Heart left ventricle (tissue), 13 donors: ENCODE measurements around the gene CUEDC2.

Experiments used
- POLR2A ChIP-seq, 2 donors: fragments of 450-650 bp; IDR thresholded peaks; one replicate each; pipeline ENCODE4 v1.6.1; 2017; ENCODE audit warnings: antibody characterized with exemption in 2 of 2, mild to moderate bottlenecking in 2 of 2, moderate library complexity in 2 of 2
- TF ChIP-seq, protein P1 (sequence below), 12 donors: fragments of 200-600 bp; sonication (generic) in 4 of 12; IDR thresholded peaks; one replicate each; pipeline versions ENCODE4 v1.5.0 to v1.8.0; 2018 to 2022; ENCODE audit warnings: antibody characterized with exemption in 12 of 12, mild to moderate bottlenecking in 5 of 12
- donor health status: ischemic (EF 13 %, LVEDD 7.1; RV severe dilation, severe dysfunction).
- donor health status: DM: no; HTN: yes; CAD: no.
- donor health status: DM: no; HTN: no; CAD: no.
- donor health status: ischemic (EF 25% LVEDD 6.9; RV normal size, moderate dysfunction).
- donor health status: ischemic (EF 25% LVEDD 5.7; RV mildly dilated, moderate dysfunction).
- donor health status: ischemic (EF 35%, LVEDD 5.7; RV mildly dilated, moderate dysfunction).
- donor health status: nonischemic (EF 11% LVEDD 7.7; RV severe dilation, severe dysfunction).
- donor health status: DM: yes; HTN: yes; CAD: no.
- donor health status: PGD.
- donor health status: ischemic (EF 29% LVEDD 5.4; RV normal size, mild dysfunction).
- donor health status: nonischemic (EF 23%, LVEDD 6.1; RV moderate dilation, normal function).

DNA sequence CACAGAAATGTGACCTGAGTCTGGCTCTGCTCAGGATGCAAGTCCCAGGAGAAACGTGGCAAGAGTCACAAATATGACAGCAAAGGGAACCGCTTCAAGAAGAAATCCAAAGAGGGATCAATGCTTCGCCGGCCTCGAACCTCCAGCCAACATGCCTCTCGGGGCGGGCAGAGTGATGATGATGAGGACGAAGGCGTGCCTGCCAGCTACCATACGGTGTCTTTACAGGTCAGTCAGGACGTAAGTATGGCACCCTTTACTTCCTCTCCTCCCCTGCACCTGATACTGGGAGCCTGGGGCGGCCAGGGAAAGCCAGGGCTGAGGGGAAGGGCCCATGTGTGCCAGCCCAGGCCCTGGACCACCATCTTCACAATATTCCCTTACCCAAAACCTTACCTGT, 55.5 kb downstream of the CUEDC2 start:
- TF ChIP-seq, protein P1, sequence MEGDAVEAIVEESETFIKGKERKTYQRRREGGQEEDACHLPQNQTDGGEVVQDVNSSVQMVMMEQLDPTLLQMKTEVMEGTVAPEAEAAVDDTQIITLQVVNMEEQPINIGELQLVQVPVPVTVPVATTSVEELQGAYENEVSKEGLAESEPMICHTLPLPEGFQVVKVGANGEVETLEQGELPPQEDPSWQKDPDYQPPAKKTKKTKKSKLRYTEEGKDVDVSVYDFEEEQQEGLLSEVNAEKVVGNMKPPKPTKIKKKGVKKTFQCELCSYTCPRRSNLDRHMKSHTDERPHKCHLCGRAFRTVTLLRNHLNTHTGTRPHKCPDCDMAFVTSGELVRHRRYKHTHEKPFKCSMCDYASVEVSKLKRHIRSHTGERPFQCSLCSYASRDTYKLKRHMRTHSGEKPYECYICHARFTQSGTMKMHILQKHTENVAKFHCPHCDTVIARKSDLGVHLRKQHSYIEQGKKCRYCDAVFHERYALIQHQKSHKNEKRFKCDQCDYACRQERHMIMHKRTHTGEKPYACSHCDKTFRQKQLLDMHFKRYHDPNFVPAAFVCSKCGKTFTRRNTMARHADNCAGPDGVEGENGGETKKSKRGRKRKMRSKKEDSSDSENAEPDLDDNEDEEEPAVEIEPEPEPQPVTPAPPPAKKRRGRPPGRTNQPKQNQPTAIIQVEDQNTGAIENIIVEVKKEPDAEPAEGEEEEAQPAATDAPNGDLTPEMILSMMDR (IDR thresholded peaks at IDR 0.05), result no peak
- TF ChIP-seq POLR2A (IDR thresholded peaks at IDR 0.05), result no peak
